ENCODE measurements around the gene TAF3. TPM values are rescaled to one million over a fixed set of nuclear protein-coding genes. Genes with fewer than 3 reads are reported as not detected.

TAF3 gene
- total RNA-seq, 1 donor from 2014 or later: 8.5 TPM

DNA sequence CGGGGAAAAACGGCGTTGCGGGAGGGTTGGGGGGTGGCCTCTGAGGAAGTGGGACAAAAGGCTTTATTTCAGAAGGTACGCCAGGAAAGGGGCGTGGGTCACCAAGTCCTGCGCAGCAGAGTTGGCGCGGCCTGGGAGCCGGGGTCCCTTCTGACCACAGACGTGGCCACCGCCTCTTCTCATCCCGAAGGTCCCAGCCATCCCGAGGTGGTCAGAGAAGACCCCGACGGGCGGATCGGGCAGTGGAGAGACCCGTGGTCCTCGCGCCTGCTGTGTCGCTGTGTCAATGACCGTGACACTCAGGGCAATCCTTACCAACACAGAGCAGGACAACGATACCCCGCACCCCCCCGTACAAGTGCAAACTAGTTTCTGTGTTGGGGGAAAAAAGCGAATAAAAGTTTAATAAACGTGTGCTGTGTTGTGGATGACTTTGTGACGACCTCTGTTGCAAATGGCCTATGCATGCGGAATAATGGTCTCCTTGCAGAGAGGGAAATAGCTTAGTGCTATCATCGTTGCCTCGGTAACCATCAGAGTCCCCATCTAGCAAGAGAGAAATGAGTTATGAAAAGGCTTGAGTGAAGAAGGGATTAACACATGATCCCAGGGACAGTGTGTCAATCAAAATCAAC is 216.8 kb downstream of the TAF3 start:
- no peaks in the 10 kb centered on the region for H3K36me3 ChIP-seq
- no peaks in the 10 kb centered on the region for H3K9me3 ChIP-seq
- H3K4me1 ChIP-seq: peaks cover 6 to 15% of the 10 kb centered on the region in 2 donors
- H3K27me3 ChIP-seq: peaks cover 27% of the 10 kb centered on the region
- intact Hi-C loops (cut with DNase I): loop anchor here (2.0 kb wide), 1 partner anchor 16 kb away; no protein-coding TSS in a partner anchor
- peak overlapping the region; percentile 29 to 49 for H3K4me3 ChIP-seq
- H3K27ac ChIP-seq: no peak overlapping the region
- DNase-seq (ENCODE audit: low spot score in 2 of 2): peak in 1 of 2 donors; percentile 55
- TF ChIP-seq, protein P1, sequence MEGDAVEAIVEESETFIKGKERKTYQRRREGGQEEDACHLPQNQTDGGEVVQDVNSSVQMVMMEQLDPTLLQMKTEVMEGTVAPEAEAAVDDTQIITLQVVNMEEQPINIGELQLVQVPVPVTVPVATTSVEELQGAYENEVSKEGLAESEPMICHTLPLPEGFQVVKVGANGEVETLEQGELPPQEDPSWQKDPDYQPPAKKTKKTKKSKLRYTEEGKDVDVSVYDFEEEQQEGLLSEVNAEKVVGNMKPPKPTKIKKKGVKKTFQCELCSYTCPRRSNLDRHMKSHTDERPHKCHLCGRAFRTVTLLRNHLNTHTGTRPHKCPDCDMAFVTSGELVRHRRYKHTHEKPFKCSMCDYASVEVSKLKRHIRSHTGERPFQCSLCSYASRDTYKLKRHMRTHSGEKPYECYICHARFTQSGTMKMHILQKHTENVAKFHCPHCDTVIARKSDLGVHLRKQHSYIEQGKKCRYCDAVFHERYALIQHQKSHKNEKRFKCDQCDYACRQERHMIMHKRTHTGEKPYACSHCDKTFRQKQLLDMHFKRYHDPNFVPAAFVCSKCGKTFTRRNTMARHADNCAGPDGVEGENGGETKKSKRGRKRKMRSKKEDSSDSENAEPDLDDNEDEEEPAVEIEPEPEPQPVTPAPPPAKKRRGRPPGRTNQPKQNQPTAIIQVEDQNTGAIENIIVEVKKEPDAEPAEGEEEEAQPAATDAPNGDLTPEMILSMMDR (IDR thresholded peaks at IDR 0.05): no peak

GRCh38 chr10:8035641-8036470 is 217.6 kb downstream of the TAF3 start:
- peaks cover 27% of the 10 kb centered on the region for H3K27me3 ChIP-seq
- TF ChIP-seq, protein P1 (IDR thresholded peaks at IDR 0.05): no peak
- H3K27ac ChIP-seq: no peak overlapping the region
- DNase-seq (ENCODE audit: low spot score in 2 of 2): peak in 1 of 2 donors; percentile 60
- H3K4me3 ChIP-seq: no peak overlapping the region
- no peaks in the 10 kb centered on the region for H3K36me3 ChIP-seq
- H3K4me1 ChIP-seq: peaks cover 6 to 15% of the 10 kb centered on the region in 2 donors
- H3K9me3 ChIP-seq: no peaks in the 10 kb centered on the region
- intact Hi-C loops (cut with DNase I): loop anchor here (2.0 kb wide), 1 partner anchor 15 kb away; no protein-coding TSS in a partner anchor

GRCh38 chr10:8036506-8037198 is 218.3 kb downstream of the TAF3 start:
- TF ChIP-seq, protein P1 (IDR thresholded peaks at IDR 0.05): no peak
- Histone ChIP-seq H3K27ac (no peak overlapping the region), H3K9me3 (no peaks in the 10 kb centered on the region), H3K36me3 (no peaks in the 10 kb centered on the region), H3K27me3 (peaks cover 27% of the 10 kb centered on the region), H3K4me3 (no peak overlapping the region), H3K4me1 (peaks cover 6 to 15% of the 10 kb centered on the region in 2 donors)
- intact Hi-C loops (cut with DNase I): no loop called here
- peak in 1 of 2 donors; percentile 60 for DNase-seq (ENCODE audit: low spot score in 2 of 2)

GRCh38 chr10:8037199-8037801 is 219.0 kb downstream of the TAF3 start:
- intact Hi-C loops (cut with DNase I): no loop called here
- no peak for DNase-seq (ENCODE audit: low spot score in 2 of 2)
- Histone ChIP-seq H3K27me3 (peaks cover 27% of the 10 kb centered on the region), H3K9me3 (no peaks in the 10 kb centered on the region), H3K4me1 (peaks cover 6 to 15% of the 10 kb centered on the region in 2 donors), H3K4me3 (no peak overlapping the region), H3K36me3 (no peaks in the 10 kb centered on the region), H3K27ac (no peak overlapping the region)
- TF ChIP-seq, protein P1 (IDR thresholded peaks at IDR 0.05): no peak

Measured in ascending aorta (tissue), 2 donors.